Measurements from ENCODE around the gene ZFAND3. TPM values are rescaled to one million over a fixed set of nuclear protein-coding genes. Genes with fewer than 3 reads are reported as not detected.

Gene ZFAND3
- polyA plus RNA-seq, 3 donors: 11.5 to 21.1 (median 11.7) TPM

GRCh38 chr6:37779111-37779800, 40.3 kb upstream of the ZFAND3 start:
- Mint-ChIP-seq H3K4me1 (peaks cover 15% of the 10 kb centered on the region), H3K27ac (no peak overlapping the region), H3K9me3 (peaks cover 0 to 4% (median 4%) of the 10 kb centered on the region in 7 donors), H3K36me3 (peaks cover 4% of the 10 kb centered on the region in 2 donors), H3K27me3 (ENCODE audit: low read depth in 3 of 3) (peaks cover 23 to 39% (median 31%) of the 10 kb centered on the region in 3 donors), H3K4me3 (no peak overlapping the region)
- H4K20me1 ChIP-seq (ENCODE audit: insufficient read depth, low read length): no peaks in the 10 kb centered on the region
- DNase-seq: no peak
- no peaks in the 10 kb centered on the region for H3K36me3 ChIP-seq (replicated peaks in 1 of 2; ENCODE audit: control insufficient read depth in 1 of 2, insufficient read depth in 2 of 2, low read length in 2 of 2)
- H3K9me3 ChIP-seq (replicated peaks in 1 of 2; ENCODE audit: control insufficient read depth in 1 of 2, insufficient read depth in 1 of 2, low read length in 2 of 2): peaks cover 0 to under 1% of the 10 kb centered on the region in 2 donors
- intact Hi-C loops (cut with micrococcal nuclease): no loop called here
- H2AFZ ChIP-seq (ENCODE audit: insufficient read depth, low read depth, low read length, poor library complexity, severe bottlenecking): no peak overlapping the region
- H3K4me3 ChIP-seq (replicated peaks in 1 of 3; ENCODE audit: low read depth in 2 of 3, low read length in 3 of 3): no peak overlapping the region
- no peak overlapping the region for H3K4me2 ChIP-seq (replicated peaks; ENCODE audit: extremely low read depth, low read length, poor library complexity, severe bottlenecking)
- 94% methylated on average over 2 of the region's 4 CpGs for WGBS (ENCODE audit: insufficient coverage)
- H3K79me2 ChIP-seq (ENCODE audit: insufficient read depth, low read length): no peaks in the 10 kb centered on the region
- peaks cover 13 to 22% of the 10 kb centered on the region in 2 donors for H3K27me3 ChIP-seq (ENCODE audit: control insufficient read depth in 2 of 2, insufficient read depth in 2 of 2, low read length in 2 of 2)
- H3K4me1 ChIP-seq (ENCODE audit: control insufficient read depth in 1 of 2, insufficient read depth in 2 of 2, low read length in 2 of 2): peaks cover 7 to 13% of the 10 kb centered on the region in 2 donors
- H3K27ac ChIP-seq (ENCODE audit: low read depth in 1 of 2, low read length in 2 of 2): no peak overlapping the region
- TF ChIP-seq, protein P1, sequence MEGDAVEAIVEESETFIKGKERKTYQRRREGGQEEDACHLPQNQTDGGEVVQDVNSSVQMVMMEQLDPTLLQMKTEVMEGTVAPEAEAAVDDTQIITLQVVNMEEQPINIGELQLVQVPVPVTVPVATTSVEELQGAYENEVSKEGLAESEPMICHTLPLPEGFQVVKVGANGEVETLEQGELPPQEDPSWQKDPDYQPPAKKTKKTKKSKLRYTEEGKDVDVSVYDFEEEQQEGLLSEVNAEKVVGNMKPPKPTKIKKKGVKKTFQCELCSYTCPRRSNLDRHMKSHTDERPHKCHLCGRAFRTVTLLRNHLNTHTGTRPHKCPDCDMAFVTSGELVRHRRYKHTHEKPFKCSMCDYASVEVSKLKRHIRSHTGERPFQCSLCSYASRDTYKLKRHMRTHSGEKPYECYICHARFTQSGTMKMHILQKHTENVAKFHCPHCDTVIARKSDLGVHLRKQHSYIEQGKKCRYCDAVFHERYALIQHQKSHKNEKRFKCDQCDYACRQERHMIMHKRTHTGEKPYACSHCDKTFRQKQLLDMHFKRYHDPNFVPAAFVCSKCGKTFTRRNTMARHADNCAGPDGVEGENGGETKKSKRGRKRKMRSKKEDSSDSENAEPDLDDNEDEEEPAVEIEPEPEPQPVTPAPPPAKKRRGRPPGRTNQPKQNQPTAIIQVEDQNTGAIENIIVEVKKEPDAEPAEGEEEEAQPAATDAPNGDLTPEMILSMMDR (IDR thresholded peaks at IDR 0.05): no peak
- H3K9ac ChIP-seq (ENCODE audit: insufficient read depth, low read length, poor library complexity, severe bottlenecking): no peak overlapping the region

- DNase-seq: no peak
- TF ChIP-seq, protein P1 (IDR thresholded peaks at IDR 0.05): no peak
- Histone ChIP-seq H3K4me3 (replicated peaks in 1 of 3; ENCODE audit: low read depth in 2 of 3, low read length in 3 of 3) (no peak overlapping the region), H3K79me2 (ENCODE audit: insufficient read depth, low read length) (no peaks in the 10 kb centered on the region), H3K9ac (ENCODE audit: insufficient read depth, low read length, poor library complexity, severe bottlenecking) (no peak overlapping the region), H3K27me3 (ENCODE audit: control insufficient read depth in 2 of 2, insufficient read depth in 2 of 2, low read length in 2 of 2) (peaks cover 21 to 30% of the 10 kb centered on the region in 2 donors), H3K4me1 (ENCODE audit: control insufficient read depth in 1 of 2, insufficient read depth in 2 of 2, low read length in 2 of 2) (peaks cover 10 to 16% of the 10 kb centered on the region in 2 donors), H3K4me2 (replicated peaks; ENCODE audit: extremely low read depth, low read length, poor library complexity, severe bottlenecking) (no peak overlapping the region), H3K27ac (ENCODE audit: low read depth in 1 of 2, low read length in 2 of 2) (no peak overlapping the region), H3K9me3 (replicated peaks in 1 of 2; ENCODE audit: control insufficient read depth in 1 of 2, insufficient read depth in 1 of 2, low read length in 2 of 2) (peaks cover 0 to 5% of the 10 kb centered on the region in 2 donors), H4K20me1 (ENCODE audit: insufficient read depth, low read length) (no peaks in the 10 kb centered on the region), H2AFZ (ENCODE audit: insufficient read depth, low read depth, low read length, poor library complexity, severe bottlenecking) (no peak overlapping the region), H3K36me3 (replicated peaks in 1 of 2; ENCODE audit: control insufficient read depth in 1 of 2, insufficient read depth in 2 of 2, low read length in 2 of 2) (no peaks in the 10 kb centered on the region)
- Mint-ChIP-seq H3K4me1 (peaks cover 17% of the 10 kb centered on the region), H3K36me3 (peaks cover 5 to 6% of the 10 kb centered on the region in 2 donors), H3K27ac (no peak overlapping the region), H3K9me3 (peaks cover 0 to 6% (median 5%) of the 10 kb centered on the region in 7 donors), H3K27me3 (ENCODE audit: low read depth in 3 of 3) (peaks cover 31 to 47% (median 36%) of the 10 kb centered on the region in 3 donors), H3K4me3 (no peak overlapping the region)
- WGBS (ENCODE audit: insufficient coverage): 96% methylated on average over 3 of the region's 7 CpGs
- intact Hi-C loops (cut with micrococcal nuclease): loop anchor here in 1 of 2 donors (5.0 kb wide), 1 partner anchor 92 kb away; no protein-coding TSS in a partner anchor
These were observed 39.5 kb upstream of the ZFAND3 start for GRCh38 chr6:37779902-37780628.

Measured in CD14-positive monocyte (primary cell).